ENCODE data around the gene CSNK2A1. TPM values are rescaled to one million over a fixed set of nuclear protein-coding genes. Genes with fewer than 3 reads are reported as not detected.

Gene CSNK2A1
- total RNA-seq, 1 donor from 2014 or later, result 128 TPM

- DNase-seq, result no peak
Observed at GRCh38 chr20:427849-428657, 115.5 kb downstream of the CSNK2A1 start.

DNA sequence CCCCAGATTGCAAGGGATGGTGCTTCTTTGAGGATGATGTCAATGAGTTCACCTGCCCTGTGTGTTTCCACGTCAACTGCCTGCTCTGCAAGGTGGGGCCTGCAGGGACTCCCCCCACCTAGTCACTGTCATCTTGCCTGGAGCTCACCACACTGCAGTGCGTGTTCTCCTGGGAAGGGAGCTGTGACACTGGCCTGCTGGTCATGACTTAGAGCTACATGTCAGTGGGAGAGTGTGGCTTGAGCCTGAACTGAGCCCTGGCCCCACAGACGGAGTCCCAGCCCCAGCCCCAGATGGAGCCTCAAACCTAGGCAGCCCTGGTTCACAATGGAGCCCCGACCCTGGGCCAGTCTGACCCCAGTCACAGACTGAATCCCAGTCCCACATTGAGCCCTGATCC is 116.2 kb downstream of the CSNK2A1 start:
- DNase-seq, result no peak

GRCh38 chr20:426566-426965 is 117.0 kb downstream of the CSNK2A1 start:
- no peak for DNase-seq

Other genes starting within 250 kb of the CSNK2A1 start
- gene ZCCHC3, start 246.2 kb downstream of the CSNK2A1 start, total RNA-seq, result 18.8 and 23.8 TPM in 2 replicates
- gene SOX12, start 218.2 kb downstream of the CSNK2A1 start, total RNA-seq, result 4.4 and 8.1 TPM in 2 replicates
- 18.0 and 40.2 TPM in 2 replicates for gene NRSN2, start 196.7 kb downstream of the CSNK2A1 start, total RNA-seq
- 49.2 and 62.1 TPM in 2 replicates for gene TRIB3, start 163.0 kb downstream of the CSNK2A1 start, total RNA-seq
- 111 and 116 TPM in 2 replicates for gene RBCK1, start 135.5 kb downstream of the CSNK2A1 start, total RNA-seq
- 30.5 and 33.0 TPM in 2 replicates for gene TBC1D20, start 81.3 kb downstream of the CSNK2A1 start, total RNA-seq
- 2.0 and 2.7 TPM in 2 replicates for gene TCF15, start 66.5 kb upstream of the CSNK2A1 start, total RNA-seq
- gene SRXN1, start 109.4 kb upstream of the CSNK2A1 start, total RNA-seq, result 30.3 and 38.6 TPM in 2 replicates
- gene SCRT2, start 132.0 kb upstream of the CSNK2A1 start, total RNA-seq, result not detected in 2 replicates
- 0.23 TPM in 1 of 2 replicates, not detected in the other for gene SLC52A3, start 224.7 kb upstream of the CSNK2A1 start, total RNA-seq

Data from dermis blood vessel endothelial cell (primary cell).